A549 (cell line): Measurements from ENCODE around the gene STYXL2. TPM values are rescaled to one million over a fixed set of nuclear protein-coding genes. Genes with fewer than 3 reads are reported as not detected.

Source experiments
- ATAC-seq, 2 experiments: fragments of 200-7000 bp in 1 of 2; fragments of >200 bp in 1 of 2; cut with Nextera tagmentation in 1 of 2; cut with Tn5 transposase in 1 of 2; 3 replicates each; pipeline versions ENCODE4 v1.8.0 to v1.9.1; 2018 to 2020; ENCODE audit warnings: mild to moderate bottlenecking in 1 of 2, moderate library complexity in 1 of 2
- CTCF ChIA-PET: fragments of 300-600 bp; sonication (Branson Sonifier 250); formaldehyde crosslinking; extraction: SDS; loops from one replicate; lab custom pipeline; 2021; ENCODE audit warnings: antibody characterized with exemption, inconsistent platforms; lab: Yijun Ruan, JAX
- POLR2A ChIA-PET: fragments of 350-600 bp; formaldehyde crosslinking; extraction: SDS; loops from one replicate; lab custom pipeline; 2021; ENCODE audit warnings: antibody characterized with exemption, inconsistent platforms; lab: Yijun Ruan, JAX
- DNase-seq, 2 experiments: peaks; one replicate each; pipeline versions ENCODE4 v3.0.0 to v3.0.0-alpha.2; 2011 to 2016; ENCODE audit warnings: low read depth in 1 of 2, low spot score in 1 of 2
- FAIRE-seq: peaks from 2 replicates; lab custom pipeline; 2011; peaks lifted over from hg19 to GRCh38; lab: Jason Lieb, UNC
- H3K27ac ChIP-seq, 2 experiments: fragments of >200 bp; sonication (Bioruptor Twin); formaldehyde crosslinking; 3 replicates each; pipeline ENCODE4 v1.5.1; 2016 to 2017
- H3K4me1 ChIP-seq: fragments of >200 bp; sonication (Bioruptor Twin); formaldehyde crosslinking; 3 replicates; pipeline ENCODE4 v1.6.1; 2016
- H3K4me2 ChIP-seq: fragments of >200 bp; sonication (Bioruptor Twin); formaldehyde crosslinking; 3 replicates; pipeline ENCODE4 v1.6.1; 2016
- H3K4me3 ChIP-seq: fragments of >200 bp; sonication (Bioruptor Twin); formaldehyde crosslinking; 3 replicates; pipeline ENCODE4 v1.5.1; 2016
- H3K9me3 ChIP-seq: fragments of >200 bp; sonication (Bioruptor Twin); formaldehyde crosslinking; 3 replicates; pipeline ENCODE4 v1.6.1; 2016
- ATOH8 ChIP-seq: fragments of 250-450 bp; sonication (Bioruptor Pico); IDR thresholded peaks from 2 replicates; pipeline ENCODE4 v1.5.0; 2020; ENCODE audit warnings: low read depth, mild to moderate bottlenecking, moderate library complexity
- BCL3 ChIP-seq: fragments of >200 bp; sonication (Bioruptor Twin); formaldehyde crosslinking; IDR thresholded peaks from 3 replicates; pipeline ENCODE4 v1.6.1; 2016
- E2F6 ChIP-seq: IDR thresholded peaks from 2 replicates; pipeline ENCODE4 v1.6.1; 2012; ENCODE audit warnings: low read depth, borderline replicate concordance
- EHMT2 ChIP-seq: fragments of 200-600 bp; sonication (generic); IDR thresholded peaks from 2 replicates; pipeline ENCODE4 v1.6.1; 2016; ENCODE audit warnings: antibody characterized with exemption, low read depth, mild to moderate bottlenecking, moderate library complexity
- EP300 ChIP-seq, 2 experiments: fragments of >200 bp; sonication (Bioruptor Twin); formaldehyde crosslinking; IDR thresholded peaks; 2 replicates in 1 of 2; 3 replicates in 1 of 2; pipeline ENCODE4 v1.6.1; 2016 to 2017
- FOSL2 ChIP-seq, 2 experiments: fragments of 450-650 bp in 1 of 2; fragments of >200 bp in 1 of 2; sonication (Bioruptor Twin) in 1 of 2; formaldehyde crosslinking; IDR thresholded peaks; 2 replicates each; pipeline versions ENCODE4 v1.5.0 to v1.6.1; 2016 to 2020; ENCODE audit warnings: mild to moderate bottlenecking in 1 of 2, moderate library complexity in 1 of 2
- FOXS1 ChIP-seq: fragments of 250-450 bp; sonication (Bioruptor Pico); IDR thresholded peaks from 2 replicates; pipeline ENCODE4 v1.5.0; 2020; ENCODE audit warnings: mild to moderate bottlenecking, moderate library complexity
- HES2 ChIP-seq: fragments of >200 bp; sonication (Bioruptor Twin); formaldehyde crosslinking; IDR thresholded peaks from 2 replicates; pipeline ENCODE4 v1.6.1; 2016
- HMGXB4 ChIP-seq: fragments of 250-450 bp; sonication (Bioruptor Pico); IDR thresholded peaks from 2 replicates; pipeline ENCODE4 v1.5.0; 2021; ENCODE audit warnings: mild to moderate bottlenecking, moderate library complexity, borderline replicate concordance
- HOXB13 ChIP-seq: fragments of 250-450 bp; sonication (Bioruptor Pico); IDR thresholded peaks from 2 replicates; pipeline ENCODE4 v1.5.0; 2020; ENCODE audit warnings: low read depth, mild to moderate bottlenecking, moderate library complexity
- JUN ChIP-seq, 2 experiments: fragments of >200 bp; sonication (Bioruptor Twin); formaldehyde crosslinking; IDR thresholded peaks; 2 replicates in 1 of 2; 3 replicates in 1 of 2; pipeline ENCODE4 v1.6.1; 2016 to 2017
- KDM1A ChIP-seq: fragments of 200-600 bp; sonication (generic); IDR thresholded peaks from 2 replicates; pipeline ENCODE4 v1.6.1; 2016; ENCODE audit warnings: low read depth, mild to moderate bottlenecking
- MAFK ChIP-seq: fragments of 450-650 bp; IDR thresholded peaks from 2 replicates; pipeline ENCODE4 v1.6.1; 2014; ENCODE audit not compliant: partially characterized antibody
- PBX3 ChIP-seq: IDR thresholded peaks from 2 replicates; pipeline ENCODE4 v1.6.1; 2012
- REST ChIP-seq: fragments of 200-600 bp; sonication (generic); IDR thresholded peaks from 2 replicates; pipeline ENCODE4 v1.6.1; 2016; ENCODE audit warnings: antibody characterized with exemption, mild to moderate bottlenecking, moderate library complexity
- RNF2 ChIP-seq: fragments of 200-600 bp; sonication (generic); IDR thresholded peaks from 2 replicates; pipeline ENCODE4 v1.6.1; 2016; ENCODE audit warnings: low read depth, mild to moderate bottlenecking, antibody characterized with exemption, moderate library complexity, borderline replicate concordance
- SREBF2 ChIP-seq: fragments of 450-650 bp; IDR thresholded peaks from 2 replicates; pipeline ENCODE4 v1.6.1; 2014; ENCODE audit warnings: mild to moderate bottlenecking, moderate library complexity
- ZC3H11A ChIP-seq: fragments of 450-650 bp; IDR thresholded peaks from 2 replicates; pipeline ENCODE4 v1.6.1; 2014; ENCODE audit warnings: antibody characterized with exemption, mild to moderate bottlenecking
- ZNF302 ChIP-seq: fragments of 250-450 bp; sonication (Bioruptor Pico); IDR thresholded peaks from 2 replicates; pipeline ENCODE4 v1.9.0; 2021; ENCODE audit warnings: inconsistent platforms, mild to moderate bottlenecking, moderate library complexity
- WGBS: methylation state at CpG from one replicate; pipeline ENCODE4 v1.1.6; 2017; ENCODE audit errors: missing lambda C conversion rate; 5-methylcytosine and 5-hydroxymethylcytosine counted together
- polyA plus RNA-seq, 4 experiments: library from polyadenylated mRNA; depleted of rRNA in 3 of 4; stranded (reverse); fragments of >200 nt; fragmentation: RNase III in 1 of 4; extraction: RNeasy Plus Mini Kit Qiagen cat#74134 plus additional on column Dnase treatment in 1 of 4; gene quantifications; 2 replicates in 3 of 4; 3 replicates in 1 of 4; pipeline ENCODE4 v1.2.3, GENCODE V29; 2011 to 2017
- TF ChIP-seq, protein P1 (sequence below): fragments of >200 bp; sonication (Bioruptor Twin); formaldehyde crosslinking; IDR thresholded peaks from 3 replicates; pipeline ENCODE4 v1.5.1; 2016

Gene STYXL2
- polyA plus RNA-seq, 2 of the 4 experiments (the other 2 are of a cell fraction): not detected

- POLR2A ChIA-PET: no interaction called here
- H3K4me1 ChIP-seq: no peaks in the 10 kb centered on the region
Measured at GRCh38 chr1:167065471-167065870, 28.4 kb upstream of the STYXL2 start.

More at GRCh38 chr1:167065471-167065870, 28.4 kb upstream of the STYXL2 start:
- ATAC-seq (no peak), DNase-seq (no peak), FAIRE-seq (no peak)
- no peaks in the 10 kb centered on the region for H3K9me3 ChIP-seq
- no peak overlapping the region for H3K4me3 ChIP-seq
- H3K4me2 ChIP-seq: no peak overlapping the region
- 50% methylated on average over 8 of the region's 8 CpGs for WGBS
- no peak for TF ChIP-seq HMGXB4 (CRISPR knock-in tag)
- TF ChIP-seq, protein P1, sequence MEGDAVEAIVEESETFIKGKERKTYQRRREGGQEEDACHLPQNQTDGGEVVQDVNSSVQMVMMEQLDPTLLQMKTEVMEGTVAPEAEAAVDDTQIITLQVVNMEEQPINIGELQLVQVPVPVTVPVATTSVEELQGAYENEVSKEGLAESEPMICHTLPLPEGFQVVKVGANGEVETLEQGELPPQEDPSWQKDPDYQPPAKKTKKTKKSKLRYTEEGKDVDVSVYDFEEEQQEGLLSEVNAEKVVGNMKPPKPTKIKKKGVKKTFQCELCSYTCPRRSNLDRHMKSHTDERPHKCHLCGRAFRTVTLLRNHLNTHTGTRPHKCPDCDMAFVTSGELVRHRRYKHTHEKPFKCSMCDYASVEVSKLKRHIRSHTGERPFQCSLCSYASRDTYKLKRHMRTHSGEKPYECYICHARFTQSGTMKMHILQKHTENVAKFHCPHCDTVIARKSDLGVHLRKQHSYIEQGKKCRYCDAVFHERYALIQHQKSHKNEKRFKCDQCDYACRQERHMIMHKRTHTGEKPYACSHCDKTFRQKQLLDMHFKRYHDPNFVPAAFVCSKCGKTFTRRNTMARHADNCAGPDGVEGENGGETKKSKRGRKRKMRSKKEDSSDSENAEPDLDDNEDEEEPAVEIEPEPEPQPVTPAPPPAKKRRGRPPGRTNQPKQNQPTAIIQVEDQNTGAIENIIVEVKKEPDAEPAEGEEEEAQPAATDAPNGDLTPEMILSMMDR: no peak
- TF ChIP-seq FOXS1: no peak
- TF ChIP-seq JUN (IDR thresholded peaks at IDR 0.05): no peak
- TF ChIP-seq RNF2: no peak
- no peak for TF ChIP-seq HOXB13 (CRISPR knock-in tag)
- TF ChIP-seq EP300 (IDR thresholded peaks at IDR 0.05): no peak
- TF ChIP-seq PBX3: no peak
- no peak for TF ChIP-seq ATOH8
- TF ChIP-seq SREBF2: no peak
- TF ChIP-seq KDM1A: no peak
- no peak for TF ChIP-seq EHMT2
- no peak for TF ChIP-seq REST
- no peak for TF ChIP-seq HES2
- no peak for TF ChIP-seq BCL3
- no peak for TF ChIP-seq MAFK
- no peak for TF ChIP-seq E2F6
- TF ChIP-seq FOSL2 (IDR thresholded peaks at IDR 0.05): no peak
- no peak for TF ChIP-seq FOSL2 (CRISPR knock-in tag; IDR thresholded peaks at IDR 0.05)
- no peak for TF ChIP-seq ZC3H11A
- no peak for TF ChIP-seq ZNF302 (CRISPR knock-in tag)
- TF ChIP-seq, all 56 proteins: peak for 0
- H3K27ac ChIP-seq: no peak overlapping the region
- CTCF ChIA-PET: interaction anchor here (0.6 to 18.6 kb wide), 31 partner anchors 8 to 468 kb away, joined by 3 to 534 read pairs (median 5); partner anchors contain the start of gene POU2F1
